H1 (cell line): ENCODE measurements around the gene HEPACAM. TPM values are rescaled to one million over a fixed set of nuclear protein-coding genes. Genes with fewer than 3 reads are reported as not detected.

ENCODE experiments used
- CTCF ChIA-PET: fragments of 300-600 bp; sonication (Branson Sonifier 250); formaldehyde crosslinking; loops from one replicate; lab custom pipeline; 2021; ENCODE audit not compliant: partially characterized antibody; lab: Charles Lee
- POLR2A ChIA-PET: fragments of 300-600 bp; sonication (Branson Sonifier 250); formaldehyde crosslinking; loops from one replicate; lab custom pipeline; 2021; ENCODE audit warnings: inconsistent platforms; ENCODE audit not compliant: partially characterized antibody; lab: Charles Lee
- DNase-seq, 2 experiments: peaks; one replicate each; pipeline versions ENCODE4 v3.0.0 to v3.0.0-alpha.2; 2010 to 2022; ENCODE audit warnings: low spot score in 2 of 2, low read depth in 1 of 2, mixed read lengths in 1 of 2
- FAIRE-seq: peaks from 2 replicates; lab custom pipeline; 2011; peaks lifted over from hg19 to GRCh38; lab: Jason Lieb, UNC
- H2AFZ ChIP-seq: 2 replicates; pipeline ENCODE4 v1.8.1; 2012; ENCODE audit warnings: low read length, inconsistent platforms
- H2AK5ac ChIP-seq: 2 replicates; pipeline ENCODE4 v1.6.1; 2013; ENCODE audit warnings: low read depth, low read length
- H2BK120ac ChIP-seq: replicated peaks from 2 replicates; pipeline ENCODE3; 2013; ENCODE audit warnings: low read depth, low read length, inconsistent platforms
- H2BK12ac ChIP-seq: 2 replicates; pipeline ENCODE4 v1.6.1; 2013; ENCODE audit warnings: low read depth, low read length
- H2BK15ac ChIP-seq: 2 replicates; pipeline ENCODE4 v1.6.1; 2013; ENCODE audit warnings: low read length
- H2BK20ac ChIP-seq: 2 replicates; pipeline ENCODE4 v1.6.1; 2013; ENCODE audit warnings: low read length
- H2BK5ac ChIP-seq: 2 replicates; pipeline ENCODE4 v1.6.1; 2013; ENCODE audit warnings: low read depth, low read length
- H3K14ac ChIP-seq: 2 replicates; pipeline ENCODE4 v1.6.1; 2013; ENCODE audit warnings: inconsistent platforms; ENCODE audit not compliant: insufficient read length
- H3K18ac ChIP-seq: 2 replicates; pipeline ENCODE4 v1.6.1; 2013; ENCODE audit warnings: low read length; ENCODE audit errors: extremely low read depth
- H3K23ac ChIP-seq: 2 replicates; pipeline ENCODE4 v1.6.1; 2013; ENCODE audit warnings: inconsistent platforms; ENCODE audit not compliant: insufficient read length
- H3K23me2 ChIP-seq: 2 replicates; pipeline ENCODE4 v1.6.1; 2013; ENCODE audit warnings: low read depth, low read length
- H3K27ac ChIP-seq: 2 replicates; pipeline ENCODE4 v1.6.1; 2011; ENCODE audit warnings: low read depth, low read length, inconsistent platforms
- H3K27me3 ChIP-seq, 4 experiments: replicated peaks in 1 of 4; 1 replicate in 1 of 4; 2 replicates in 3 of 4; pipeline versions ENCODE4 v1.6.1 to v1.8.1; 2011 to 2013; ENCODE audit warnings: low read length in 3 of 4, mild to moderate bottlenecking in 3 of 4, inconsistent platforms in 2 of 4, mixed read lengths in 2 of 4, moderate library complexity in 1 of 4; ENCODE audit not compliant: control insufficient read depth in 3 of 4, insufficient read depth in 3 of 4; ENCODE audit errors: extremely low read depth in 1 of 4
- H3K36me3 ChIP-seq, 4 experiments: 2 replicates each; pipeline versions ENCODE4 v1.6.1 to v1.8.1; 2011 to 2013; ENCODE audit warnings: mild to moderate bottlenecking in 4 of 4, low read length in 3 of 4, moderate library complexity in 2 of 4, control low read depth in 1 of 4, inconsistent platforms in 1 of 4; ENCODE audit not compliant: insufficient read depth in 4 of 4, control insufficient read depth in 2 of 4
- H3K4ac ChIP-seq: replicated peaks from 2 replicates; pipeline ENCODE3; 2013; ENCODE audit warnings: low read length, low read depth, mixed read lengths, inconsistent platforms; ENCODE audit not compliant: insufficient read length
- H3K4me1 ChIP-seq, 4 experiments: replicated peaks in 1 of 4; 1 replicate in 1 of 4; 2 replicates in 3 of 4; pipeline versions ENCODE4 v1.6.1 to v1.8.1; 2011 to 2013; ENCODE audit warnings: low read length in 3 of 4, inconsistent platforms in 2 of 4, mixed read lengths in 1 of 4; ENCODE audit not compliant: insufficient read depth in 4 of 4, control insufficient read depth in 3 of 4
- H3K4me2 ChIP-seq, 2 experiments: 2 replicates each; pipeline versions ENCODE4 v1.6.1 to v1.8.1; 2011 to 2013; ENCODE audit warnings: low read depth in 2 of 2, low read length in 2 of 2, control low read depth in 1 of 2, inconsistent platforms in 1 of 2, mild to moderate bottlenecking in 1 of 2; ENCODE audit not compliant: insufficient read depth in 1 of 2
- H3K4me3 ChIP-seq, 4 experiments: fragments of 200-600, 300-600 bp in 1 of 4; sonication (generic), shearing (Covaris generic), sonication (Bioruptor Twin) in 1 of 4; 2 replicates each; pipeline versions ENCODE4 v1.5.1 to v1.8.1; 2011 to 2016; ENCODE audit warnings: low read length in 4 of 4, low read depth in 3 of 4, control low read depth in 2 of 4, inconsistent platforms in 2 of 4, mild to moderate bottlenecking in 2 of 4, mixed read lengths in 1 of 4, moderate library complexity in 1 of 4; ENCODE audit not compliant: insufficient read depth in 2 of 4; ENCODE audit errors: extremely low read depth in 1 of 4
- H3K56ac ChIP-seq: replicated peaks from 2 replicates; pipeline ENCODE3; 2013; ENCODE audit warnings: low read depth, mild to moderate bottlenecking, mixed read lengths, low read length, inconsistent platforms; ENCODE audit not compliant: insufficient read length
- H3K79me1 ChIP-seq: 2 replicates; pipeline ENCODE4 v1.6.1; 2013; ENCODE audit warnings: low read depth, low read length, control low read depth
- H3K79me2 ChIP-seq, 2 experiments: 2 replicates each; pipeline versions ENCODE4 v1.6.1 to v1.8.1; 2012 to 2013; ENCODE audit warnings: low read length in 2 of 2, mild to moderate bottlenecking in 2 of 2, inconsistent platforms in 1 of 2; ENCODE audit not compliant: insufficient read depth in 2 of 2, control insufficient read depth in 1 of 2
- H3K9ac ChIP-seq, 4 experiments: replicated peaks in 1 of 4; 1 replicate in 1 of 4; 2 replicates in 3 of 4; pipeline versions ENCODE4 v1.6.1 to v1.8.1; 2011 to 2013; ENCODE audit warnings: low read depth in 3 of 4, low read length in 3 of 4, control low read depth in 2 of 4, mild to moderate bottlenecking in 2 of 4, moderate library complexity in 2 of 4, inconsistent platforms in 1 of 4; ENCODE audit errors: extremely low read depth in 1 of 4
- H3K9me3 ChIP-seq, 2 experiments: 2 replicates each; pipeline versions ENCODE4 v1.6.1 to v1.8.1; 2012 to 2013; ENCODE audit warnings: mild to moderate bottlenecking in 2 of 2, moderate library complexity in 2 of 2, control low read depth in 1 of 2, inconsistent platforms in 1 of 2, low read depth in 1 of 2, low read length in 1 of 2, mixed read lengths in 1 of 2; ENCODE audit not compliant: insufficient read depth in 2 of 2
- H4K20me1 ChIP-seq, 2 experiments: replicated peaks in 1 of 2; 2 replicates each; pipeline versions ENCODE3 to v1.8.1; 2011 to 2013; ENCODE audit warnings: inconsistent platforms in 2 of 2, low read length in 2 of 2, mild to moderate bottlenecking in 1 of 2; ENCODE audit not compliant: insufficient read depth in 2 of 2, control insufficient read depth in 1 of 2
- H4K5ac ChIP-seq: 2 replicates; pipeline ENCODE4 v1.6.1; 2013; ENCODE audit warnings: low read length, low read depth, mixed read lengths, inconsistent platforms; ENCODE audit not compliant: insufficient read length
- H4K8ac ChIP-seq: 2 replicates; pipeline ENCODE4 v1.8.0; 2013; ENCODE audit warnings: mild to moderate bottlenecking, moderate library complexity, low read length, inconsistent platforms; ENCODE audit not compliant: insufficient read depth; ENCODE audit errors: extremely low read depth
- H4K91ac ChIP-seq: replicated peaks from 2 replicates; pipeline ENCODE3; 2013; ENCODE audit warnings: low read length, mixed read lengths, inconsistent platforms; ENCODE audit not compliant: insufficient read length
- JUN ChIP-seq: IDR thresholded peaks from 2 replicates; pipeline ENCODE4 v1.6.1; 2011; ENCODE audit warnings: low read depth, mild to moderate bottlenecking, improper control_type of control experiment, low read length
- KDM1A ChIP-seq: fragments of 200-600, 300-600 bp; sonication (generic); IDR thresholded peaks from 2 replicates; pipeline ENCODE4 v1.7.1; 2016; ENCODE audit warnings: mild to moderate bottlenecking, low read length, borderline replicate concordance
- SIRT6 ChIP-seq: IDR thresholded peaks from one replicate; pipeline ENCODE4 v1.7.1; 2012; ENCODE audit warnings: low read length, inconsistent platforms
- SP2 ChIP-seq: IDR thresholded peaks from 2 replicates; pipeline ENCODE4 v1.6.1; 2012; ENCODE audit warnings: mild to moderate bottlenecking, low read length, inconsistent platforms
- TCF12 ChIP-seq: IDR thresholded peaks from 2 replicates; pipeline ENCODE4 v1.6.1; 2011; ENCODE audit warnings: low read depth, mild to moderate bottlenecking, low read length
- YY1 ChIP-seq: IDR thresholded peaks from 2 replicates; pipeline ENCODE4 v1.6.1; 2011; ENCODE audit warnings: low read depth, mild to moderate bottlenecking, low read length
- WGBS, 2 experiments: shearing (Covaris generic) in 1 of 2; methylation state at CpG; one replicate each; pipeline versions ENCODE4 v1.1.6 to v1.1.7; 2013 to 2015; ENCODE audit warnings: low lambda C conversion rate in 2 of 2, mixed read lengths in 2 of 2, inconsistent platforms in 1 of 2, low coverage in 1 of 2, missing lambda C conversion rate in 1 of 2; ENCODE audit not compliant: insufficient replicate concordance in 2 of 2, insufficient coverage in 1 of 2, insufficient read length in 1 of 2; ENCODE audit errors: extremely low coverage in 1 of 2, missing lambda C conversion rate in 1 of 2; 5-methylcytosine and 5-hydroxymethylcytosine counted together
- polyA plus RNA-seq, 7 experiments: library from polyadenylated mRNA; depleted of rRNA in 3 of 7; stranded (reverse) in 5 of 7; unstranded in 2 of 7; fragments of >200 nt in 5 of 7; fragments of 200-250 nt in 2 of 7; gene quantifications; 1 replicate in 5 of 7; 2 replicates in 1 of 7; 4 replicates in 1 of 7; pipeline versions ENCODE4 v1.2.1 to v1.2.3, GENCODE V29; 2011 to 2013; ENCODE audit warnings: missing spikeins in 2 of 7, mixed read lengths in 2 of 7
- total RNA-seq: library from RNA; stranded (reverse); fragmentation: NEBNext Ultra II Directional; extraction: Animal tissue kit (Norgen Biotek cat#: 25700); gene quantifications from 2 replicates; pipeline ENCODE4 v1.2.1, GENCODE V29; 2021
- TF ChIP-seq, protein P1 (sequence below): IDR thresholded peaks from 2 replicates; pipeline ENCODE4 v1.6.1; 2012; ENCODE audit warnings: inconsistent platforms
- TF ChIP-seq, protein P2 (sequence below): IDR thresholded peaks from 2 replicates; pipeline ENCODE4 v1.6.1; 2011; ENCODE audit warnings: low read length, improper control_type of control experiment
- TF ChIP-seq, protein P3 (sequence below): IDR thresholded peaks from 2 replicates; pipeline ENCODE4 v1.6.1; 2012; ENCODE audit warnings: inconsistent platforms

HEPACAM gene
- total and polyA plus RNA-seq, 2 of the 8 experiments (the other 6 are each of a cell fraction or from before 2014, with no cell fraction given), result not detected

DNA sequence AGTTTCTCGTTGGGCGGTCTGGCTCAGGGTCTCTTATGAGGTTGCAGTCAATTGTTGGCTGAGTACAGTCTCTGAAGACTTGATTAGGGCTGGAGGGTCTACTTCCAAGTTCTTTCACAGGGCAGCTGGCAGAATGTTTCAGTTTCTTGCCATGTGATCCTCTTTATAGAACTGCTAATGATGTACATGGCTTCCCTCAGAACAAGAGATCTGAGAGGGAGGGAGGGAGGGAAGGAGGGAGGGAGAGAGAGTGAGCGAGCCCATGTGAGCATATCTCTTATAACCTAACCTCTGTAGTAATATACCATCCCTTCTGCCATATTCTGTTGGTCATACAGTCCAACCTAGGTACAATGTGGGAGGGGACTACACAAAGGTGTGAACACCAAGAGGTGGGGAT, 15.5 kb upstream of the HEPACAM start:
- Histone ChIP-seq H3K79me2 (no peaks in the 10 kb centered on the region), H2AK5ac (no peak overlapping the region), H2AFZ (no peak overlapping the region), H3K56ac (no peak overlapping the region), H3K23me2 (peaks cover 15% of the 10 kb centered on the region; the same call in 1 of the 2 replicates), H3K79me1 (no peaks in the 10 kb centered on the region), H3K9me3 (no peaks in the 10 kb centered on the region), H4K20me1 (no peaks in the 10 kb centered on the region), H3K23ac (no peak overlapping the region), H3K9ac (no peak overlapping the region), H3K4me3 (no peak overlapping the region), H3K27me3 (peaks cover 0 to 5% (median 1%) of the 10 kb centered on the region in 4 experiments; a peak in 3 of 7 replicates), H3K4me1 (peaks cover 0 to 4% (median 2%) of the 10 kb centered on the region in 4 experiments; a peak in 3 of 7 replicates), H3K14ac (no peak overlapping the region), H2BK12ac (no peak overlapping the region), H3K4ac (no peak overlapping the region), H4K5ac (no peak overlapping the region), H4K91ac (no peak overlapping the region), H4K8ac (no peak overlapping the region), H3K18ac (no peak overlapping the region), H3K27ac (no peak overlapping the region), H2BK120ac (no peak overlapping the region), H2BK20ac (no peak overlapping the region), H3K4me2 (no peak overlapping the region), H2BK5ac (no peak overlapping the region), H3K36me3 (no peaks in the 10 kb centered on the region), H2BK15ac (no peak overlapping the region)
- 92% methylated on average over 2 of the region's 3 CpGs; no CpG with 5 or more reads in 1 of the 2 experiments for WGBS, 2 experiments
- CTCF ChIA-PET, result interaction anchor here (0.9 to 1.4 kb wide), 3 partner anchors 10 to 27 kb away, joined by 3 to 4 read pairs (median 3); no protein-coding TSS in a partner anchor
- FAIRE-seq, result no peak
- DNase-seq, result no peak
- POLR2A ChIA-PET, result no interaction called here
- TF ChIP-seq TCF12 (no peak), SIRT6 (no peak), JUN (no peak), SP2 (no peak), YY1 (no peak), KDM1A (no peak)
- TF ChIP-seq, protein P1, sequence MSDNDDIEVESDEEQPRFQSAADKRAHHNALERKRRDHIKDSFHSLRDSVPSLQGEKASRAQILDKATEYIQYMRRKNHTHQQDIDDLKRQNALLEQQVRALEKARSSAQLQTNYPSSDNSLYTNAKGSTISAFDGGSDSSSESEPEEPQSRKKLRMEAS, result no peak
- TF ChIP-seq, protein P2, sequence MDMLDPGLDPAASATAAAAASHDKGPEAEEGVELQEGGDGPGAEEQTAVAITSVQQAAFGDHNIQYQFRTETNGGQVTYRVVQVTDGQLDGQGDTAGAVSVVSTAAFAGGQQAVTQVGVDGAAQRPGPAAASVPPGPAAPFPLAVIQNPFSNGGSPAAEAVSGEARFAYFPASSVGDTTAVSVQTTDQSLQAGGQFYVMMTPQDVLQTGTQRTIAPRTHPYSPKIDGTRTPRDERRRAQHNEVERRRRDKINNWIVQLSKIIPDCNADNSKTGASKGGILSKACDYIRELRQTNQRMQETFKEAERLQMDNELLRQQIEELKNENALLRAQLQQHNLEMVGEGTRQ, result no peak
- TF ChIP-seq, protein P3, sequence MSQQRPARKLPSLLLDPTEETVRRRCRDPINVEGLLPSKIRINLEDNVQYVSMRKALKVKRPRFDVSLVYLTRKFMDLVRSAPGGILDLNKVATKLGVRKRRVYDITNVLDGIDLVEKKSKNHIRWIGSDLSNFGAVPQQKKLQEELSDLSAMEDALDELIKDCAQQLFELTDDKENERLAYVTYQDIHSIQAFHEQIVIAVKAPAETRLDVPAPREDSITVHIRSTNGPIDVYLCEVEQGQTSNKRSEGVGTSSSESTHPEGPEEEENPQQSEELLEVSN, result no peak
